ENCODE results near the gene FRYL. TPM values are rescaled to one million over a fixed set of nuclear protein-coding genes. Genes with fewer than 3 reads are reported as not detected.

Gene FRYL
- total RNA-seq, 1 donor from 2014 or later: 190 TPM

DNA sequence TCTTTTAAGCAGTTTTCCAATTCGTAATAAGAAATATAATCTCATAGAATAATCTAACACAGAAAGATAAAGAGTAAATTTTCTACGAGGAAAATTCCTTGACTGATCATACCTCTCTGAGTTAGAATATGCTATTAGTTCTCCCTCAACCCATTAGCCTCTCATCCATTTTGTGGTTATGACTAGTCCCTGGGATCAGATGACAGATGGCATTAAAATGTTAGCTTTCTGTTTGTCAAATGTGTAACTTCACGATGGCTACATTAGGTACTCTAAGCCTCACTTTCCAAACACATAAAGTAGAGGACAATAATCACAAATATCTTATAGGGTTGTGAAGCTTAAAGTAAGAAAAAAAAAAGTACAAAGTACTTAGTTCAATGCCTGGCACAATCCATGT, 177.9 kb downstream of the FRYL start:
- TF ChIP-seq, protein P1, sequence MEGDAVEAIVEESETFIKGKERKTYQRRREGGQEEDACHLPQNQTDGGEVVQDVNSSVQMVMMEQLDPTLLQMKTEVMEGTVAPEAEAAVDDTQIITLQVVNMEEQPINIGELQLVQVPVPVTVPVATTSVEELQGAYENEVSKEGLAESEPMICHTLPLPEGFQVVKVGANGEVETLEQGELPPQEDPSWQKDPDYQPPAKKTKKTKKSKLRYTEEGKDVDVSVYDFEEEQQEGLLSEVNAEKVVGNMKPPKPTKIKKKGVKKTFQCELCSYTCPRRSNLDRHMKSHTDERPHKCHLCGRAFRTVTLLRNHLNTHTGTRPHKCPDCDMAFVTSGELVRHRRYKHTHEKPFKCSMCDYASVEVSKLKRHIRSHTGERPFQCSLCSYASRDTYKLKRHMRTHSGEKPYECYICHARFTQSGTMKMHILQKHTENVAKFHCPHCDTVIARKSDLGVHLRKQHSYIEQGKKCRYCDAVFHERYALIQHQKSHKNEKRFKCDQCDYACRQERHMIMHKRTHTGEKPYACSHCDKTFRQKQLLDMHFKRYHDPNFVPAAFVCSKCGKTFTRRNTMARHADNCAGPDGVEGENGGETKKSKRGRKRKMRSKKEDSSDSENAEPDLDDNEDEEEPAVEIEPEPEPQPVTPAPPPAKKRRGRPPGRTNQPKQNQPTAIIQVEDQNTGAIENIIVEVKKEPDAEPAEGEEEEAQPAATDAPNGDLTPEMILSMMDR (IDR thresholded peaks at IDR 0.05; ENCODE audit: partially characterized antibody, unreplicated experiment): no peak
- H3K36me3 Mint-ChIP-seq (ENCODE audit: unreplicated experiment): no peaks in the 10 kb centered on the region
- DNase-seq: no peak
- H3K9me3 Mint-ChIP-seq (ENCODE audit: unreplicated experiment): no peaks in the 10 kb centered on the region
- H3K27me3 Mint-ChIP-seq (ENCODE audit: unreplicated experiment): no peaks in the 10 kb centered on the region
- H3K4me1 Mint-ChIP-seq (ENCODE audit: low read depth, unreplicated experiment): peaks cover 20% of the 10 kb centered on the region
- H3K4me3 Mint-ChIP-seq (ENCODE audit: unreplicated experiment): no peak overlapping the region
- H3K27ac Mint-ChIP-seq (ENCODE audit: unreplicated experiment): no peak overlapping the region

GRCh38 chr4:48596336-48596735, 183.7 kb downstream of the FRYL start:
- no peaks in the 10 kb centered on the region for H3K9me3 Mint-ChIP-seq (ENCODE audit: unreplicated experiment)
- no peaks in the 10 kb centered on the region for H3K27me3 Mint-ChIP-seq (ENCODE audit: unreplicated experiment)
- H3K4me3 Mint-ChIP-seq (ENCODE audit: unreplicated experiment): no peak overlapping the region
- no peak for DNase-seq
- peaks cover 11% of the 10 kb centered on the region for H3K4me1 Mint-ChIP-seq (ENCODE audit: low read depth, unreplicated experiment)
- TF ChIP-seq, protein P1 (IDR thresholded peaks at IDR 0.05; ENCODE audit: partially characterized antibody, unreplicated experiment): no peak
- H3K27ac Mint-ChIP-seq (ENCODE audit: unreplicated experiment): no peak overlapping the region
- H3K36me3 Mint-ChIP-seq (ENCODE audit: unreplicated experiment): no peaks in the 10 kb centered on the region

GRCh38 chr4:48594180-48594579, 185.9 kb downstream of the FRYL start:
- Mint-ChIP-seq H3K4me1 (ENCODE audit: low read depth, unreplicated experiment) (peaks cover 9% of the 10 kb centered on the region), H3K27ac (ENCODE audit: unreplicated experiment) (no peak overlapping the region), H3K4me3 (ENCODE audit: unreplicated experiment) (no peak overlapping the region), H3K36me3 (ENCODE audit: unreplicated experiment) (no peaks in the 10 kb centered on the region), H3K9me3 (ENCODE audit: unreplicated experiment) (no peaks in the 10 kb centered on the region), H3K27me3 (ENCODE audit: unreplicated experiment) (no peaks in the 10 kb centered on the region)
- TF ChIP-seq, protein P1 (IDR thresholded peaks at IDR 0.05; ENCODE audit: partially characterized antibody, unreplicated experiment): no peak
- DNase-seq: no peak

GRCh38 chr4:48591372-48591771, 188.7 kb downstream of the FRYL start:
- H3K27ac Mint-ChIP-seq (ENCODE audit: unreplicated experiment): no peak overlapping the region
- H3K4me1 Mint-ChIP-seq (ENCODE audit: low read depth, unreplicated experiment): peaks cover 9% of the 10 kb centered on the region
- no peaks in the 10 kb centered on the region for H3K27me3 Mint-ChIP-seq (ENCODE audit: unreplicated experiment)
- H3K4me3 Mint-ChIP-seq (ENCODE audit: unreplicated experiment): no peak overlapping the region
- no peak for DNase-seq
- TF ChIP-seq, protein P1 (IDR thresholded peaks at IDR 0.05; ENCODE audit: partially characterized antibody, unreplicated experiment): no peak
- H3K36me3 Mint-ChIP-seq (ENCODE audit: unreplicated experiment): peaks cover 4% of the 10 kb centered on the region
- no peaks in the 10 kb centered on the region for H3K9me3 Mint-ChIP-seq (ENCODE audit: unreplicated experiment)

- Mint-ChIP-seq H3K4me1 (ENCODE audit: low read depth, unreplicated experiment) (peaks cover 9% of the 10 kb centered on the region), H3K36me3 (ENCODE audit: unreplicated experiment) (peaks cover 4% of the 10 kb centered on the region), H3K4me3 (ENCODE audit: unreplicated experiment) (no peak overlapping the region), H3K27me3 (ENCODE audit: unreplicated experiment) (no peaks in the 10 kb centered on the region), H3K27ac (ENCODE audit: unreplicated experiment) (no peak overlapping the region), H3K9me3 (ENCODE audit: unreplicated experiment) (no peaks in the 10 kb centered on the region)
- no peak for DNase-seq
- TF ChIP-seq, protein P1 (IDR thresholded peaks at IDR 0.05; ENCODE audit: partially characterized antibody, unreplicated experiment): no peak
Measured at GRCh38 chr4:48590884-48591283, 189.2 kb downstream of the FRYL start.

All from glutamatergic neuron (in vitro differentiated cells).